IPS-20b (cell line): Measurements from ENCODE around the gene RNF31.

Experiments used
- H3K27ac ChIP-seq: one replicate; pipeline ENCODE4 v1.5.1; 2013; ENCODE audit warnings: low read length
- H3K27me3 ChIP-seq: 2 replicates; pipeline ENCODE4 v1.6.1; 2013; ENCODE audit warnings: mild to moderate bottlenecking, low read length, inconsistent platforms; ENCODE audit not compliant: insufficient read depth
- H3K36me3 ChIP-seq: 2 replicates; pipeline ENCODE4 v1.6.1; 2013; ENCODE audit warnings: low read depth, mild to moderate bottlenecking, inconsistent platforms, low read length, moderate library complexity; ENCODE audit not compliant: insufficient read depth
- H3K4me1 ChIP-seq: 2 replicates; pipeline ENCODE4 v1.6.1; 2013; ENCODE audit warnings: mild to moderate bottlenecking, control low read depth, inconsistent platforms, low read length, moderate library complexity; ENCODE audit not compliant: insufficient read depth
- H3K4me3 ChIP-seq: 2 replicates; pipeline ENCODE4 v1.5.1; 2013; ENCODE audit warnings: mild to moderate bottlenecking, low read length, inconsistent platforms
- H3K9ac ChIP-seq: 2 replicates; pipeline ENCODE4 v1.6.1; 2013; ENCODE audit warnings: low read depth, mild to moderate bottlenecking, inconsistent platforms, low read length, moderate library complexity
- H3K9me3 ChIP-seq: 2 replicates; pipeline ENCODE4 v1.6.1; 2013; ENCODE audit warnings: mild to moderate bottlenecking, low read depth, low read length, inconsistent platforms; ENCODE audit not compliant: insufficient read depth

RNF31 gene

GRCh38 chr14:24183014-24183481, 35.8 kb downstream of the RNF31 start:
- H3K27me3 ChIP-seq, result no peaks in the 10 kb centered on the region
- no peaks in the 10 kb centered on the region for H3K4me1 ChIP-seq
- no peak overlapping the region for H3K9ac ChIP-seq
- no peak overlapping the region for H3K4me3 ChIP-seq
- H3K36me3 ChIP-seq, result peaks cover 93% of the 10 kb centered on the region
- no peaks in the 10 kb centered on the region for H3K9me3 ChIP-seq
- no peak overlapping the region for H3K27ac ChIP-seq

GRCh38 chr14:24184104-24184970, 37.0 kb downstream of the RNF31 start:
- H3K27ac ChIP-seq, result no peak overlapping the region
- H3K4me1 ChIP-seq, result no peaks in the 10 kb centered on the region; the same call in 1 of the 2 replicates
- H3K4me3 ChIP-seq, result no peak overlapping the region
- H3K36me3 ChIP-seq, result peaks cover 85% of the 10 kb centered on the region
- H3K9ac ChIP-seq, result no peak overlapping the region
- no peaks in the 10 kb centered on the region for H3K9me3 ChIP-seq
- H3K27me3 ChIP-seq, result no peaks in the 10 kb centered on the region

- Histone ChIP-seq H3K9me3 (no peaks in the 10 kb centered on the region), H3K36me3 (peaks cover 82% of the 10 kb centered on the region), H3K9ac (no peak overlapping the region), H3K27ac (no peak overlapping the region), H3K4me1 (no peaks in the 10 kb centered on the region; the same call in 1 of the 2 replicates), H3K4me3 (no peak overlapping the region), H3K27me3 (no peaks in the 10 kb centered on the region)
These were observed 37.7 kb downstream of the RNF31 start for GRCh38 chr14:24185026-24185425.

GRCh38 chr14:24185741-24186140, 38.4 kb downstream of the RNF31 start:
- Histone ChIP-seq H3K4me1 (no peaks in the 10 kb centered on the region; the same call in 1 of the 2 replicates), H3K27me3 (no peaks in the 10 kb centered on the region), H3K36me3 (peaks cover 80% of the 10 kb centered on the region), H3K4me3 (no peak overlapping the region), H3K9ac (no peak overlapping the region), H3K27ac (no peak overlapping the region), H3K9me3 (no peaks in the 10 kb centered on the region)

GRCh38 chr14:24186831-24187538, 39.7 kb downstream of the RNF31 start:
- H3K9ac ChIP-seq, result no peak overlapping the region
- H3K4me1 ChIP-seq, result no peaks in the 10 kb centered on the region; the same call in 1 of the 2 replicates
- H3K27ac ChIP-seq, result no peak overlapping the region
- no peak overlapping the region for H3K4me3 ChIP-seq
- H3K9me3 ChIP-seq, result no peaks in the 10 kb centered on the region
- H3K36me3 ChIP-seq, result peaks cover 77% of the 10 kb centered on the region
- H3K27me3 ChIP-seq, result no peaks in the 10 kb centered on the region

- Histone ChIP-seq H3K36me3 (peaks cover 77% of the 10 kb centered on the region), H3K9ac (peak overlapping the region; percentile 89; the same call in 1 of the 2 replicates), H3K4me1 (no peaks in the 10 kb centered on the region; the same call in 1 of the 2 replicates), H3K9me3 (no peaks in the 10 kb centered on the region), H3K27me3 (no peaks in the 10 kb centered on the region), H3K4me3 (peak overlapping the region; percentile 94), H3K27ac (no peak overlapping the region)
These were observed 40.2 kb downstream of the RNF31 start for GRCh38 chr14:24187539-24187915.

- Histone ChIP-seq H3K27me3 (no peaks in the 10 kb centered on the region), H3K36me3 (peaks cover 74% of the 10 kb centered on the region), H3K9me3 (no peaks in the 10 kb centered on the region), H3K9ac (peak within 1 kb of the TSS; percentile 89; the same call in 1 of the 2 replicates), H3K4me3 (peak within 1 kb of the TSS; percentile 94), H3K4me1 (no peaks in the 10 kb centered on the region; the same call in 1 of the 2 replicates), H3K27ac (peak within 1 kb of the TSS; percentile 33)
These were observed 41.2 kb downstream of the RNF31 start, which contains the start of gene IPO4 for GRCh38 chr14:24188251-24189058. Gene IPO4, minus strand, starts transcription at chr14:24188816. Its CDS starts 29 bp downstream, at chr14:24188787.

GRCh38 chr14:24189059-24189375, 41.7 kb downstream of the RNF31 start:
- Histone ChIP-seq H3K27me3 (no peaks in the 10 kb centered on the region), H3K9ac (peak overlapping the region; percentile 71; the same call in 1 of the 2 replicates), H3K4me3 (peak overlapping the region; percentile 94), H3K4me1 (no peaks in the 10 kb centered on the region; the same call in 1 of the 2 replicates), H3K36me3 (peaks cover 72% of the 10 kb centered on the region), H3K27ac (no peak overlapping the region), H3K9me3 (no peaks in the 10 kb centered on the region)

GRCh38 chr14:24189460-24189859, 42.2 kb downstream of the RNF31 start:
- H3K9me3 ChIP-seq, result no peaks in the 10 kb centered on the region
- H3K4me3 ChIP-seq, result peak overlapping the region; percentile 94
- H3K36me3 ChIP-seq, result peaks cover 69% of the 10 kb centered on the region
- H3K4me1 ChIP-seq, result no peaks in the 10 kb centered on the region; the same call in 1 of the 2 replicates
- no peak overlapping the region for H3K27ac ChIP-seq
- no peaks in the 10 kb centered on the region for H3K27me3 ChIP-seq
- peak overlapping the region; percentile 71; the same call in 1 of the 2 replicates for H3K9ac ChIP-seq

- Histone ChIP-seq H3K4me3 (no peak overlapping the region), H3K36me3 (peaks cover 60% of the 10 kb centered on the region), H3K9ac (no peak overlapping the region), H3K4me1 (no peaks in the 10 kb centered on the region; the same call in 1 of the 2 replicates), H3K27me3 (no peaks in the 10 kb centered on the region), H3K9me3 (no peaks in the 10 kb centered on the region), H3K27ac (no peak overlapping the region)
These were observed 43.1 kb downstream of the RNF31 start for GRCh38 chr14:24190416-24190815.

- Histone ChIP-seq H3K4me1 (no peaks in the 10 kb centered on the region; the same call in 1 of the 2 replicates), H3K9ac (no peak overlapping the region), H3K4me3 (no peak overlapping the region), H3K9me3 (no peaks in the 10 kb centered on the region), H3K36me3 (peaks cover 35% of the 10 kb centered on the region), H3K27me3 (no peaks in the 10 kb centered on the region), H3K27ac (no peak overlapping the region)
These were observed 45.6 kb downstream of the RNF31 start for GRCh38 chr14:24192933-24193332.
